Type B pancreatic cell (in vitro differentiated cells): ENCODE results near the gene TMEM132D. TPM values are rescaled to one million over a fixed set of nuclear protein-coding genes. Genes with fewer than 3 reads are reported as not detected.

Experiments
- DNase-seq: peaks from one replicate; pipeline ENCODE4 v3.0.0; 2021; ENCODE audit warnings: mixed read lengths; ENCODE audit not compliant: unreplicated experiment; ENCODE audit errors: extremely low spot score
- H3K27ac Mint-ChIP-seq: 2 replicates; pipeline ENCODE4 v1.8.0; 2021; ENCODE audit warnings: mild to moderate bottlenecking, mixed read lengths
- H3K27me3 Mint-ChIP-seq: 2 replicates; pipeline ENCODE4 v1.8.0; 2021; ENCODE audit warnings: mixed read lengths
- H3K36me3 Mint-ChIP-seq: 2 replicates; pipeline ENCODE4 v1.8.0; 2021; ENCODE audit warnings: mixed read lengths
- H3K4me1 Mint-ChIP-seq: one replicate; pipeline ENCODE4 v1.8.0; 2021; ENCODE audit warnings: mixed read lengths; ENCODE audit not compliant: unreplicated experiment
- H3K4me3 Mint-ChIP-seq: 2 replicates; pipeline ENCODE4 v1.8.0; 2021; ENCODE audit warnings: mild to moderate bottlenecking, mixed read lengths
- H3K9me3 Mint-ChIP-seq: 2 replicates; pipeline ENCODE4 v1.8.0; 2021; ENCODE audit warnings: mixed read lengths
- CTCF ChIP-seq: fragments of 200-600 bp; sonication (generic); conservative IDR thresholded peaks from 2 replicates; pipeline ENCODE4 v1.5.0; 2021; ENCODE audit warnings: antibody characterized with exemption, mild to moderate bottlenecking
- total RNA-seq: library from RNA; stranded (reverse); gene quantifications from 2 replicates; pipeline ENCODE4 v1.2.1, GENCODE V29; 2021; ENCODE audit warnings: low replicate concordance

The TMEM132D gene
- total RNA-seq, 1 donor from 2014 or later, result 1.8 TPM

- Mint-ChIP-seq H3K27ac (no peak overlapping the region), H3K36me3 (no peaks in the 10 kb centered on the region), H3K27me3 (peaks cover 25% of the 10 kb centered on the region), H3K4me1 (no peaks in the 10 kb centered on the region), H3K9me3 (no peaks in the 10 kb centered on the region), H3K4me3 (no peak overlapping the region)
- TF ChIP-seq CTCF, result no peak
- DNase-seq, result no peak
Observed at GRCh38 chr12:129446696-129447095, 457.1 kb downstream of the TMEM132D start.

- Mint-ChIP-seq H3K36me3 (no peaks in the 10 kb centered on the region), H3K27me3 (peaks cover 18% of the 10 kb centered on the region), H3K4me3 (no peak overlapping the region), H3K4me1 (no peaks in the 10 kb centered on the region), H3K9me3 (no peaks in the 10 kb centered on the region), H3K27ac (no peak overlapping the region)
- no peak for DNase-seq
- TF ChIP-seq CTCF, result no peak
Observed at GRCh38 chr12:129440278-129440677, 463.5 kb downstream of the TMEM132D start.

GRCh38 chr12:129434790-129435189 is 469.0 kb downstream of the TMEM132D start:
- TF ChIP-seq CTCF, result no peak
- no peaks in the 10 kb centered on the region for H3K4me1 Mint-ChIP-seq
- peaks cover 14% of the 10 kb centered on the region for H3K27me3 Mint-ChIP-seq
- H3K36me3 Mint-ChIP-seq, result no peaks in the 10 kb centered on the region
- no peaks in the 10 kb centered on the region for H3K9me3 Mint-ChIP-seq
- DNase-seq, result no peak
- no peak overlapping the region for H3K27ac Mint-ChIP-seq
- no peak overlapping the region for H3K4me3 Mint-ChIP-seq

GRCh38 chr12:129428240-129428936 is 475.4 kb downstream of the TMEM132D start:
- Mint-ChIP-seq H3K27me3 (peaks cover 12% of the 10 kb centered on the region), H3K27ac (no peak overlapping the region), H3K4me3 (no peak overlapping the region), H3K9me3 (no peaks in the 10 kb centered on the region), H3K4me1 (no peaks in the 10 kb centered on the region), H3K36me3 (no peaks in the 10 kb centered on the region)
- no peak for DNase-seq
- TF ChIP-seq CTCF, result no peak

- Mint-ChIP-seq H3K9me3 (no peaks in the 10 kb centered on the region), H3K36me3 (no peaks in the 10 kb centered on the region), H3K4me1 (no peaks in the 10 kb centered on the region), H3K27me3 (peaks cover 8% of the 10 kb centered on the region), H3K4me3 (no peak overlapping the region), H3K27ac (no peak overlapping the region)
- DNase-seq, result no peak
- TF ChIP-seq CTCF, result no peak
Observed at GRCh38 chr12:129423041-129423580, 480.7 kb downstream of the TMEM132D start.
